Fibroblast of mammary gland (primary cell): ENCODE measurements around the gene CFAP221.

ENCODE experiments used
- DNase-seq: peaks from one replicate; pipeline ENCODE4 v3.0.0-alpha.2; 2010; ENCODE audit warnings: low read depth
- H3K4me3 ChIP-seq: 2 replicates; pipeline ENCODE4 v1.5.1; 2011; ENCODE audit warnings: low read depth, mild to moderate bottlenecking, low read length, moderate library complexity; ENCODE audit not compliant: control insufficient read depth
- CTCF ChIP-seq: conservative IDR thresholded peaks from 2 replicates; pipeline ENCODE4 v1.5.1; 2011; ENCODE audit warnings: low read depth, low read length, inconsistent platforms; ENCODE audit not compliant: control insufficient read depth, insufficient read depth

CFAP221 gene

GRCh38 chr2:119591523-119591922 is 47.3 kb downstream of the CFAP221 start:
- DNase-seq: no peak
- TF ChIP-seq CTCF: no peak
- no peak overlapping the region for H3K4me3 ChIP-seq

- no peak for DNase-seq
- H3K4me3 ChIP-seq: no peak overlapping the region
- no peak for TF ChIP-seq CTCF
These were observed 48.2 kb downstream of the CFAP221 start for GRCh38 chr2:119592436-119592835.

- no peak overlapping the region for H3K4me3 ChIP-seq
- no peak for TF ChIP-seq CTCF
- no peak for DNase-seq
These were observed 52.4 kb downstream of the CFAP221 start for GRCh38 chr2:119596638-119597037.

- DNase-seq: no peak
- H3K4me3 ChIP-seq: no peak overlapping the region
- no peak for TF ChIP-seq CTCF
These were observed 54.5 kb downstream of the CFAP221 start for GRCh38 chr2:119598596-119599263.

- TF ChIP-seq CTCF: no peak
- H3K4me3 ChIP-seq: no peak overlapping the region
- no peak for DNase-seq
These were observed 55.1 kb downstream of the CFAP221 start for GRCh38 chr2:119599384-119599783.

- TF ChIP-seq CTCF: no peak
- H3K4me3 ChIP-seq: no peak overlapping the region
- DNase-seq: no peak
These were observed 60.8 kb downstream of the CFAP221 start for GRCh38 chr2:119605096-119605495.

- TF ChIP-seq CTCF: no peak
- no peak for DNase-seq
These were observed 62.4 kb downstream of the CFAP221 start for GRCh38 chr2:119606674-119607073.

More at GRCh38 chr2:119606674-119607073, 62.4 kb downstream of the CFAP221 start:
- no peak overlapping the region for H3K4me3 ChIP-seq
